A549 (cell line): Measurements from ENCODE around the gene ZGPAT.

ENCODE experiments used
- CBX2 ChIP-seq: fragments of 200-600 bp; sonication (generic); IDR thresholded peaks from 2 replicates; pipeline ENCODE4 v1.6.1; 2016; ENCODE audit warnings: low read depth, mild to moderate bottlenecking, borderline replicate concordance
- CHD2 ChIP-seq: fragments of 150-350 bp; IDR thresholded peaks from 2 replicates; pipeline ENCODE4 v1.6.1; 2014; ENCODE audit warnings: low read length; ENCODE audit not compliant: partially characterized antibody
- CTCF ChIP-seq: fragments of >200 bp; sonication (Bioruptor Twin); formaldehyde crosslinking; IDR thresholded peaks from 3 replicates; pipeline ENCODE4 v1.5.1; 2016
- FOXS1 ChIP-seq: fragments of 250-450 bp; sonication (Bioruptor Pico); IDR thresholded peaks from 2 replicates; pipeline ENCODE4 v1.5.0; 2020; ENCODE audit warnings: mild to moderate bottlenecking, moderate library complexity
- MAX ChIP-seq: IDR thresholded peaks from 2 replicates; pipeline ENCODE4 v1.6.1; 2012
- MAZ ChIP-seq: fragments of 150-350 bp; IDR thresholded peaks from 2 replicates; pipeline ENCODE4 v1.6.1; 2014; ENCODE audit warnings: antibody characterized with exemption, low read depth, low read length, borderline replicate concordance
- POLR2A ChIP-seq: IDR thresholded peaks from 2 replicates; pipeline ENCODE4 v1.6.1; 2012; ENCODE audit warnings: mild to moderate bottlenecking, low read length
- RNF2 ChIP-seq: fragments of 200-600 bp; sonication (generic); IDR thresholded peaks from 2 replicates; pipeline ENCODE4 v1.6.1; 2016; ENCODE audit warnings: low read depth, mild to moderate bottlenecking, antibody characterized with exemption, moderate library complexity, borderline replicate concordance

- TF ChIP-seq CBX2: no peak
- TF ChIP-seq CTCF: no peak
- no peak for TF ChIP-seq MAX
- no peak for TF ChIP-seq POLR2A
- no peak for TF ChIP-seq RNF2
- TF ChIP-seq FOXS1 (CRISPR knock-in tag): no peak
- no peak for TF ChIP-seq CHD2
- TF ChIP-seq MAZ: no peak
Observed at GRCh38 chr20:63765082-63765873, 57.4 kb downstream of the ZGPAT start.
